GM18519 (cell line): Measurements from ENCODE around the gene SHROOM1.

Source experiments
- ATAC-seq: cut with Tn5 transposase; IDR thresholded peaks from one replicate; pipeline ENCODE4 v1.9.1; 2021; ENCODE audit warnings: mild to moderate bottlenecking, moderate library complexity; ENCODE audit not compliant: unreplicated experiment, low FRiP score

The SHROOM1 gene

GRCh38 chr5:132825834-132826391 lies 4.5 kb downstream of the SHROOM1 start:
- ATAC-seq, result no peak

- ATAC-seq, result no peak
These were observed 5.2 kb downstream of the SHROOM1 start for GRCh38 chr5:132825033-132825833.

DNA sequence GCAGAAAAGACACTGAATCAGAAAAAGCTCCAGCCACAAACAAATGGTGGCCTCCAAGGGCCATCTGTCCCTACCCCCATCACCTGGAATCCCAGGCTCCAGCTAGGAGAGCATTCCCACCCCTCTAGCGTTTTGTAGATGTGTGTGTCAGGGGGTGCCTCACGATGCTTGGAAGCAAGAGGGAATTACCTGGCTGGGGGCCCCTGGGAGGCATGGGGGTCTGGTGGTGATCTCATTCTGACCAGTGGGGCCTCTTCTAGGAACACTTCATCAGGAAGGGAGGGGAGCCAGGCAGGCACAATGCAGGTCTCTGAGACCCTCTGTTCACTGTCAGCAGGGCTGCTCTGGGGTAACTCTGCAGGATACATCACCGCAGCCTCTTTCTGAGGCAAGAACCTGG lies 6.0 kb downstream of the SHROOM1 start:
- ATAC-seq, result no peak

DNA sequence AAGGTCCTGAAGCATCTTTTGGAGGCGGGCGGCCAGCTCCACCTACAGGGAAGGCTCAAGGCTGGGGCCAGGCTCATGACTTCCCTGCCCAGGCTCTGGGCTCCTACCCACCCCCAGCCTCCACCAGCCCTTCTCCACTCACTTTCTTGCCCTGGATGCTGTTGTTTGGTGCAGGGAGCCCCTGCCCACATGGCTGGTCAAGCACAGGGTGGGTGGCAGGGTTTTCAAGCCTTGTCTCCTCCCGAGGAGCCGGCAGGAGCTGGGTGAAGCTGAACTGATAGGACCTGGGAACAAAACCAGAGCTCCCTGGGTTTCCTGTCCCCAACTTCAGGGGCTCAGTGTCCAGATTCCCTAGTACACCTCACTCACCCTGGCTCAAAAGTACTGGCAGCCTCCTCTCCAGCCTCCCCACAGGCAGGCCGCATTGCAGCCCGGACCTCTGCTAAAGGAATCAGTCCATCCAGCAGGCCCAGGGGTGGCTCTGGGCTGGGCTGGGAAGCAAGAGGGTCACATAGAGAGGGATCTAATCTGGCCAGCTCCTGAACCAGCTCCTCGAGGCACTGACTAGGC lies 6.9 kb downstream of the SHROOM1 start:
- no peak for ATAC-seq

DNA sequence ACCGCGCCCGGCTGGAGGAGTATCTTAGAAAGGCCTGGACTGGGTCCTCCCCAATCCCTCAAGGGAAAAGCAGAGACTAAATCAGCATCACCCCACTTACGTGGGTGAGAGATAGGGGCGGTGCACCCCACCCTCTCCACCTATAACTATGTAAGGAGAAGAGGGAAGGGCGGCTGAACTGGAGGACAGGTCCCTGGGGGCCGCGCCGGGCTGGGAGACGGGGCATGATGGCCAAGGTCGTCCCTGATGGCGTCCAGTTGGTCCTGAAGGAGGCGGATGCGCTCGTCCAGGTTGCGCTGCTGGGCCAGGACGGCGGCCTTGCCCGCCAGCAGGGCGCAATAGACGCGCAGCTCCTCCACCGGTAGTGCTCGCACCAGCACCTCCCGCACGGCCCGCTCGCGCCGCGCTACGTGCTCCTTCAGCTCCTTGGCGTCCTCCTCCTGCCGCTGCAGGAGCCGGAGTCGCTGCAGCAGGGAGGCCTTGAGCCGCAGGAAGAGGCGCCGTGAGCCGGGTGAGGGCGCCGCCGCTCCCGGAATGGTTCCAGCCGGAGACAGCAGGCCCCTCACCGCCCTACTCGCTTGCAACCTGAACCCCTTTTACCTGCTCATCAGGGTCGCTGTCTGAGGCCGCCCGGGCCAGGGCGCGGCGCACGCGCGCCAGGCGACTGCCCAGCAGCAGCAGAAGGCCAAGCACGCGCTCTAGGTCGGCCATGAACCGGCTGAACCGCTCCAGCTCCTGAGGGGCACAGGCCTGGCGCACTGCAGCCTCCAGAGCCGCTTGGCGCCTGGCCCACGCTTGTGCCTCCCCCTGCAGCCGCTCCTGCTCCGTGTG lies 7.6 kb downstream of the SHROOM1 start:
- no peak for ATAC-seq

GRCh38 chr5:132821791-132822190 lies 8.7 kb downstream of the SHROOM1 start:
- no peak for ATAC-seq

DNA sequence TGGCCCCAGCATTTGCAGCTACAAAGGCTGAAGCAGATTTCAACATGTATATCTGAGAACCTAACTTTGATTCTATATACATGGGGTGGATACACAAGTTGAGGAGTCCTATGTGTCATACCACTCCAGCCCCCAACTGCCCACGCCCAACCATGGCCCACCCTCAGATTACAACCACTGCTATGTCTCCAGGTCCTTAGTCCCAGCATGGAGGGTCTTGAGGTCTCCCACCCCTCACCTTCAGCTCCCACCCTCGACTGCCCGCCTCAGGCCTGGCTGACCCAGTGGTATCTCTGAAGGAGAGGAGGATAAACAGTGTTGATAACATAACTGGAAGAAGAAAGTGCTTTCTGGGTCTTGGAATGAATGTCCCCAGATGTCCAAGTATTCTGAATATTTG lies 9.1 kb downstream of the SHROOM1 start:
- no peak for ATAC-seq

GRCh38 chr5:132820162-132820754 lies 10.2 kb downstream of the SHROOM1 start:
- ATAC-seq, result no peak

DNA sequence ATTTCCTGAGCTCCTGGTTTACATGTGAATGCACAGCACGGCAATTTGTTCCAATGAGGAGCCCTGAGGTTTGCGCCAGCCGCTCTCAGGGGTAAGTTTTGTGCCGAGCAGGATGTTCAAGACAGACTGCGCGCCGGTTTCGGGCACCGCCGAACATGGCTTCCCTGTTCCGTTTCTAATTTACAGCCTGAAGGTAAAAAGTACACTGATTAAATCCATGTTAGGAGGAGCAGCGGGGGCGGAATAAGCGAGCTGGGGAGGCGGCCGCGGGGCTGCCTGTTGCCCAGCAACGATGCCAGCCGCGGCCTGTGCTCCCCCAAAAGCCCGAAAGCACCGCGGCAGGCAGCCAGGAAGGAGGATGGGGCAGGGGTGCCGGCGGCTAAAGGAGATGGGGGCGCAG lies 11.0 kb downstream of the SHROOM1 start:
- ATAC-seq, result no peak

GRCh38 chr5:132817011-132817410 lies 13.4 kb downstream of the SHROOM1 start:
- no peak for ATAC-seq

DNA sequence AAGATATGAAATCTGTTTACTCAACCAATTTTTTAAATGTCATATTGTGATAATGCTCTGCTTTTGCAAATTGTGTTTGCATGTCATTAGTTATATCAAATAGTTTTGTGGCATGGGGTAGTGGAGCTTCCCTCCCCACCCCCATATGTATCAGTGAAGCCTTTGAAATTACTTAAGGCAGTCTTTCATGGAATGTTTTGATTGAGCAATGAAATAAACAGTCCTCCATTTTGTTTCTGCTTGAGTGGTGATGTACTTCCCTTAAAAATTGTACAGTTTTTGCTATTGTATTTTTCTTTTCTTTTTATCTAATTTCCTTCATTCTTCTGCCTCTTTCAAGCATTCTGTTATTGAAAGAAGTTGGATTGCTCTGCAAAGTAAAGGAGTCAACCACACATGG lies 13.9 kb downstream of the SHROOM1 start:
- ATAC-seq, result no peak

- ATAC-seq, result no peak
These were observed 14.4 kb downstream of the SHROOM1 start for GRCh38 chr5:132816083-132816482.

GRCh38 chr5:132815454-132815853 lies 15.0 kb downstream of the SHROOM1 start:
- no peak for ATAC-seq

- no peak for ATAC-seq
These were observed 15.7 kb downstream of the SHROOM1 start for GRCh38 chr5:132814503-132815294.

DNA sequence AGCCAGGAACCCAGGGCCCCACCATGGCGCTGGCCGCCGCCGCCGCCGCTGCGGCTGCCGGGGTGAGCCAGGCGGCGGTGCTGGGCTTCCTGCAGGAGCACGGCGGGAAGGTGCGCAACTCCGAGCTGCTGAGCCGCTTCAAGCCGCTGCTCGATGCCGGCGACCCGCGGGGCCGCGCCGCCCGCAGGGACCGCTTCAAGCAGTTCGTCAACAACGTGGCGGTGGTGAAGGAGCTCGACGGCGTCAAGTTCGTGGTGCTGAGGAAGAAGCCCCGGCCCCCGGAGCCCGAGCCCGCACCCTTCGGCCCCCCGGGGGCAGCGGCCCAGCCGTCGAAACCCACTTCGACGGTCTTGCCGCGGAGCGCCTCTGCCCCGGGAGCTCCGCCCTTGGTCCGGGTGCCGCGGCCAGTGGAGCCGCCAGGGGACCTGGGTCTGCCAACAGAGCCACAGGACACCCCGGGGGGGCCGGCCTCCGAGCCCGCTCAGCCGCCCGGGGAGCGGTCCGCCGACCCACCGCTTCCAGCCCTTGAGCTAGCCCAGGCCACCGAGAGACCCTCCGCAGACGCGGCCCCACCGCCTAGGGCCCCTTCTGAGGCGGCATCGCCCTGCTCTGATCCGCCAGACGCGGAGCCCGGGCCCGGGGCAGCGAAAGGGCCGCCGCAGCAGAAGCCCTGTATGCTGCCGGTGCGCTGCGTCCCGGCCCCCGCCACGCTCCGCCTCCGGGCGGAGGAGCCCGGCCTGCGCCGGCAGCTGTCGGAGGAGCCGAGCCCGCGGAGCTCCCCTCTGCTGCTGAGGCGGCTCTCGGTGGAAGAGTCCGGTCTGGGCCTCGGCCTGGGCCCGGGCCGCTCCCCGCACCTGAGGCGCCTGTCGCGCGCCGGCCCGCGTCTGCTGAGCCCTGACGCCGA lies 16.6 kb downstream of the SHROOM1 start:
- no peak for ATAC-seq

GRCh38 chr5:132812781-132813598 lies 17.5 kb downstream of the SHROOM1 start, which contains the start of gene SOWAHA:
Gene SOWAHA (plus strand): TSS chr5:132813302. CDS start chr5:132813622, 320 bp downstream.
- ATAC-seq, result no peak

DNA sequence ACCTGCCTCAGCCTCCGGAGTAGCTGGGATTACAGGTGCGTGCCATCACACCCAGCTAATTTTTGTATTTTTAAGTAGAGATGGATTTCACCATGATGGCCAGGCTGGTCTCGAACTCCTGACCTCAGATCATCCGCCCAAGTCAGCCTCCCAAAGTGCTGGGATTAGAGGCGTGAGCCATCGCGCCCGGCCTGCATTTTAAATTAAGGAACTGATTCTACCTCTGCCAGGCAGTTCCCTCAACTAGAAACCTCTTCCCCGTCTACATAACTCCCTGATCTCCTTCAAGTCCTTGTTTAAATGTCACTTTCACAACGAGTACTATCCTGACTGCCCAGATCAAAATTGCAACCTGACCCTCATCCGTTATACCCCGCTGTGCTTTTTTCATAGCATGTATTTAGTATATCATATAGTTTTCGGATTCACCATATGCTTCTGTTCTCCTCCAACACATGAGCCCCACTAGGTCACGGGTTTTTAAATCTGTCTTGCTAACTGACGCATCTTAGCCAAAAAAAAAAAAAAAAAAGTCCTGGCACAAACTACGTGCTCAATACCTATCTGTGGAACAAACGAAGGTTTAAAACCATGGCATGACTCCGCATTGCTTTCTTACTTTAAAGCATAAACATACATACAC lies 18.2 kb downstream of the SHROOM1 start:
- ATAC-seq, result no peak
